NCI-H69 (cell line): ENCODE measurements around the gene BRSK2.
A peak's percentile ranks its signal among the peaks of the same experiment; 100 is the strongest.
"Not testable (repeated sequence)": the region's sequence is repeated elsewhere in the genome, so short reads cannot be mapped to it uniquely, and the experiment has no call there.

ENCODE experiments used
- DNase-seq: peaks from one replicate; lab custom pipeline; 2025; lab: John Stamatoyannopoulos, UW

BRSK2 gene

GRCh38 chr11:1500466-1501420, 111.0 kb downstream of the BRSK2 start:
- no peak for DNase-seq

- DNase-seq: no peak
Measured at GRCh38 chr11:1501421-1502167, 111.9 kb downstream of the BRSK2 start.

GRCh38 chr11:1502168-1502953, 112.6 kb downstream of the BRSK2 start:
- no peak for DNase-seq

- DNase-seq: peak; percentile 21
Measured at GRCh38 chr11:1502954-1503707, 113.4 kb downstream of the BRSK2 start.

- DNase-seq: no peak
Measured at GRCh38 chr11:1503708-1504104, 114.0 kb downstream of the BRSK2 start.

- no peak for DNase-seq
Measured at GRCh38 chr11:1504138-1504537, 114.4 kb downstream of the BRSK2 start.

GRCh38 chr11:1504581-1505290, 115.0 kb downstream of the BRSK2 start:
- no peak for DNase-seq

- DNase-seq: no peak
Measured at GRCh38 chr11:1505480-1505879, 115.7 kb downstream of the BRSK2 start.

- no peak for DNase-seq
Measured at GRCh38 chr11:1506981-1507380, 117.2 kb downstream of the BRSK2 start.

GRCh38 chr11:1507381-1508140, 117.8 kb downstream of the BRSK2 start:
- DNase-seq: no peak

GRCh38 chr11:1508491-1508891, 118.8 kb downstream of the BRSK2 start:
- DNase-seq: no peak

GRCh38 chr11:1508986-1509385, 119.3 kb downstream of the BRSK2 start:
- no peak for DNase-seq

- DNase-seq: no peak
Measured at GRCh38 chr11:1509626-1510255, 120.0 kb downstream of the BRSK2 start.

GRCh38 chr11:1510351-1510750, 120.6 kb downstream of the BRSK2 start:
- DNase-seq: not testable (repeated sequence)

- DNase-seq: no peak
Measured at GRCh38 chr11:1510928-1511327, 121.2 kb downstream of the BRSK2 start.

GRCh38 chr11:1511937-1512496, 122.3 kb downstream of the BRSK2 start:
- DNase-seq: peak; percentile 32
